IMR-90 (cell line): ENCODE measurements around the gene LDLRAD4. TPM values are rescaled to one million over a fixed set of nuclear protein-coding genes. Genes with fewer than 3 reads are reported as not detected.

ENCODE experiments used
- ATAC-seq: fragments of 200-7000 bp; cut with Tn5 transposase; 2 replicates; pipeline ENCODE4 v1.9.1; 2020; ENCODE audit warnings: low read depth, mild to moderate bottlenecking, moderate library complexity
- BruUV-seq: library from RNA; stranded (reverse); fragments of 400-500 nt; replicated peaks from 2 replicates; lab custom pipeline; 2021; lab: Mats Ljungman, UMichigan
- CTCF ChIA-PET: fragments of 300-600 bp; formaldehyde crosslinking; extraction: SDS; loops from one replicate; lab custom pipeline; 2021; ENCODE audit warnings: antibody characterized with exemption; lab: Yijun Ruan, JAX
- POLR2A ChIA-PET: fragments of 300-600 bp; sonication (Branson Sonifier 250); formaldehyde crosslinking; loops from one replicate; lab custom pipeline; 2022; ENCODE audit warnings: antibody characterized with exemption; ENCODE audit not compliant: unreplicated experiment; lab: Charles Lee
- DNase-seq: peaks from one replicate; pipeline ENCODE4 v3.0.0; 2013
- H2AFZ ChIP-seq: replicated peaks from 2 replicates; pipeline ENCODE3; 2013; ENCODE audit warnings: low read length, mild to moderate bottlenecking; ENCODE audit not compliant: poor library complexity
- H2AK5ac ChIP-seq: 2 replicates; pipeline ENCODE4 v1.6.1; 2013; ENCODE audit warnings: low read depth, low read length, inconsistent platforms
- H2AK9ac ChIP-seq: replicated peaks from 2 replicates; pipeline ENCODE3; 2013; ENCODE audit warnings: mild to moderate bottlenecking, low read depth, low read length, moderate library complexity; ENCODE audit not compliant: poor library complexity
- H2BK120ac ChIP-seq: 2 replicates; pipeline ENCODE4 v1.6.1; 2013; ENCODE audit warnings: low read depth, low read length, inconsistent platforms
- H2BK15ac ChIP-seq: 3 replicates; pipeline ENCODE4 v1.6.1; 2013; ENCODE audit warnings: low read depth, low read length, inconsistent platforms
- H2BK20ac ChIP-seq: 2 replicates; pipeline ENCODE4 v1.6.1; 2013; ENCODE audit warnings: low read depth, mild to moderate bottlenecking, inconsistent platforms, low read length, moderate library complexity
- H2BK5ac ChIP-seq: 2 replicates; pipeline ENCODE4 v1.6.1; 2013; ENCODE audit warnings: mild to moderate bottlenecking, low read depth, low read length, inconsistent platforms; ENCODE audit not compliant: poor library complexity, severe bottlenecking
- H3K14ac ChIP-seq: replicated peaks from 2 replicates; pipeline ENCODE4 v1.6.1; 2013; ENCODE audit warnings: low read depth, low read length, inconsistent platforms
- H3K18ac ChIP-seq: 2 replicates; pipeline ENCODE4 v1.6.1; 2013; ENCODE audit warnings: low read depth, low read length, control low read depth
- H3K23ac ChIP-seq: 2 replicates; pipeline ENCODE4 v1.6.1; 2013; ENCODE audit warnings: low read depth, low read length, inconsistent platforms
- H3K27ac ChIP-seq: 2 replicates; pipeline ENCODE4 v1.5.1; 2013; ENCODE audit warnings: mild to moderate bottlenecking, control low read depth, low read length; ENCODE audit not compliant: insufficient read depth
- H3K27me3 ChIP-seq: 2 replicates; pipeline ENCODE4 v1.6.1; 2013; ENCODE audit warnings: low read length; ENCODE audit not compliant: control insufficient read depth, insufficient read depth
- H3K36me3 ChIP-seq: 2 replicates; pipeline ENCODE4 v1.6.1; 2013; ENCODE audit warnings: low read length, mixed read lengths; ENCODE audit not compliant: control insufficient read depth, insufficient read depth
- H3K4ac ChIP-seq: 2 replicates; pipeline ENCODE4 v1.6.1; 2013; ENCODE audit warnings: low read depth, low read length, inconsistent platforms
- H3K4me1 ChIP-seq: 2 replicates; pipeline ENCODE4 v1.6.1; 2013; ENCODE audit warnings: low read length, mixed read lengths; ENCODE audit not compliant: control insufficient read depth, insufficient read depth
- H3K4me2 ChIP-seq: 2 replicates; pipeline ENCODE4 v1.6.1; 2013; ENCODE audit warnings: low read depth, mild to moderate bottlenecking, control low read depth, low read length, moderate library complexity
- H3K4me3 ChIP-seq: 2 replicates; pipeline ENCODE4 v1.5.1; 2013; ENCODE audit warnings: low read depth, mild to moderate bottlenecking, control low read depth, low read length, moderate library complexity; ENCODE audit not compliant: insufficient read depth
- H3K56ac ChIP-seq: 2 replicates; pipeline ENCODE4 v1.6.1; 2013; ENCODE audit warnings: low read length, inconsistent platforms; ENCODE audit not compliant: insufficient read depth; ENCODE audit errors: extremely low read depth
- H3K79me1 ChIP-seq, 2 experiments: 2 replicates each; pipeline ENCODE4 v1.6.1; 2013; ENCODE audit warnings: low read length in 2 of 2, inconsistent platforms in 1 of 2, low read depth in 1 of 2
- H3K9ac ChIP-seq: 2 replicates; pipeline ENCODE4 v1.6.1; 2013; ENCODE audit warnings: low read depth, low read length, control low read depth
- H3K9me1 ChIP-seq: 2 replicates; pipeline ENCODE4 v1.6.1; 2013; ENCODE audit warnings: low read length, inconsistent platforms; ENCODE audit not compliant: insufficient read depth
- H3K9me3 ChIP-seq: 2 replicates; pipeline ENCODE4 v1.6.1; 2013; ENCODE audit warnings: low read length; ENCODE audit not compliant: control insufficient read depth, insufficient read depth
- H4K20me1 ChIP-seq: 2 replicates; pipeline ENCODE4 v1.6.1; 2013; ENCODE audit warnings: low read length, inconsistent platforms; ENCODE audit not compliant: insufficient read depth
- H4K5ac ChIP-seq: 2 replicates; pipeline ENCODE4 v1.6.1; 2013; ENCODE audit warnings: mild to moderate bottlenecking, low read depth, low read length, control low read depth
- H4K8ac ChIP-seq, 2 experiments: 2 replicates each; pipeline ENCODE4 v1.6.1; 2013; ENCODE audit warnings: low read depth in 2 of 2, low read length in 2 of 2, control low read depth in 1 of 2, inconsistent platforms in 1 of 2
- H4K91ac ChIP-seq: 2 replicates; pipeline ENCODE4 v1.6.1; 2013; ENCODE audit warnings: low read depth, low read length, inconsistent platforms; ENCODE audit not compliant: insufficient read depth
- BHLHE40 ChIP-seq: fragments of 150-350 bp; IDR thresholded peaks from 2 replicates; pipeline ENCODE4 v1.6.1; 2016; ENCODE audit warnings: mild to moderate bottlenecking, low read depth, low read length
- CEBPB ChIP-seq: IDR thresholded peaks from 2 replicates; pipeline ENCODE4 v1.6.1; 2012; ENCODE audit warnings: low read depth, low read length, improper control_type of control experiment
- CHD1 ChIP-seq: IDR thresholded peaks from 2 replicates; pipeline ENCODE4 v1.6.1; 2012; ENCODE audit warnings: low read depth, low read length, improper control_type of control experiment
- WGBS, 2 experiments: methylation state at CpG; one replicate each; pipeline versions ENCODE4 v1.1.5 to v1.1.7; 2013; ENCODE audit warnings: missing lambda C conversion rate in 2 of 2; ENCODE audit not compliant: insufficient read length in 1 of 2; ENCODE audit errors: extremely low coverage in 2 of 2; 5-methylcytosine and 5-hydroxymethylcytosine counted together
- dilution Hi-C: fragments of 300-500 bp; cut with HindIII; formaldehyde crosslinking; loops from one replicate; pipeline ENCODE4 v1.14.3; 2018; ENCODE audit warnings: low sequenced_read_pairs; ENCODE audit not compliant: unreplicated experiment
- in situ Hi-C: fragments of 300-500 bp; cut with MboI; formaldehyde crosslinking; loops from 3 replicates; pipeline ENCODE4 v1.14.3; 2019; ENCODE audit warnings: low sequenced_read_pairs, inconsistent platforms, mixed read lengths
- intact Hi-C: fragments of 100-400 bp; cut with micrococcal nuclease; formaldehyde crosslinking; loops from 2 replicates; pipeline ENCODE4 v1.10.0; 2022
- polyA plus RNA-seq, 3 experiments: library from polyadenylated mRNA; depleted of rRNA; stranded (reverse); fragments of >200 nt; gene quantifications; 2 replicates each; pipeline ENCODE4 v1.2.3, GENCODE V29; 2012; ENCODE audit warnings: low replicate concordance in 1 of 3
- total RNA-seq: library from RNA; depleted of rRNA; stranded (reverse); fragments of >200 nt; gene quantifications from 2 replicates; pipeline ENCODE4 v1.2.3, GENCODE V29; 2012

LDLRAD4 gene
- total and polyA plus RNA-seq, 2 of the 4 experiments (the other 2 are of a cell fraction): not detected

GRCh38 chr18:13587477-13587876 is 368.9 kb downstream of the LDLRAD4 start:
- no peaks in the 10 kb centered on the region for H3K4me1 ChIP-seq
- no peak overlapping the region for H2BK120ac ChIP-seq
- H3K4ac ChIP-seq: no peak overlapping the region
- H2AK5ac ChIP-seq: no peak overlapping the region
- CTCF ChIA-PET: no interaction called here
- intact Hi-C loops (no loop called here), in situ Hi-C loops (no loop called here), dilution Hi-C loops (no loop called here)
- H3K79me1 ChIP-seq: no peaks in the 10 kb centered on the region
- no peak for TF ChIP-seq CEBPB
- no peak for TF ChIP-seq CHD1
- no peak for TF ChIP-seq BHLHE40
- H3K14ac ChIP-seq: no peak overlapping the region
- no peaks in the 10 kb centered on the region for H3K27me3 ChIP-seq
- H3K9me1 ChIP-seq: no peaks in the 10 kb centered on the region
- DNase-seq: no peak
- H3K56ac ChIP-seq: no peak overlapping the region
- no peak overlapping the region for H3K4me2 ChIP-seq
- H3K18ac ChIP-seq: no peak overlapping the region
- H2AFZ ChIP-seq: no peak overlapping the region
- H3K27ac ChIP-seq: no peak overlapping the region
- no peak overlapping the region for H4K8ac ChIP-seq
- no peak overlapping the region for H3K4me3 ChIP-seq
- H4K91ac ChIP-seq: no peak overlapping the region
- WGBS, 2 experiments: no CpG with 5 or more reads among the region's 3 CpGs
- H2BK5ac ChIP-seq: no peak overlapping the region
- no peak overlapping the region for H3K23ac ChIP-seq
- no TSS peak for BruUV-seq
- no peaks in the 10 kb centered on the region for H3K36me3 ChIP-seq
- POLR2A ChIA-PET: no interaction called here
- no peaks in the 10 kb centered on the region for H3K9me3 ChIP-seq
- no peak overlapping the region for H2BK15ac ChIP-seq
- ATAC-seq: no peak
- no peak overlapping the region for H4K5ac ChIP-seq
- no peak overlapping the region for H3K9ac ChIP-seq
- H2AK9ac ChIP-seq: no peak overlapping the region
- H4K20me1 ChIP-seq: no peaks in the 10 kb centered on the region
- H2BK20ac ChIP-seq: no peak overlapping the region
